HepG2 (cell line): ENCODE results near the gene FAM120B. TPM values are rescaled to one million over a fixed set of nuclear protein-coding genes. Genes with fewer than 3 reads are reported as not detected.

ENCODE experiments used
- ETV6 ChIP-seq: sonication (generic); formaldehyde crosslinking; conservative IDR thresholded peaks from 2 replicates; pipeline ENCODE4 v1.4.0; 2020; ENCODE audit warnings: missing genetic modification reagents
- GLI4 ChIP-seq: sonication (generic); formaldehyde crosslinking; IDR thresholded peaks from 2 replicates; pipeline ENCODE4 v1.5.1; 2020; ENCODE audit warnings: missing genetic modification reagents, mild to moderate bottlenecking, moderate library complexity, borderline replicate concordance
- HMG20B ChIP-seq: conservative IDR thresholded peaks from 2 replicates; pipeline ENCODE4 v1.6.1; 2016; ENCODE audit warnings: missing genetic modification reagents, missing compliant biosample characterization
- HOMEZ ChIP-seq: IDR thresholded peaks from 2 replicates; pipeline ENCODE4 v1.6.1; 2016; ENCODE audit warnings: low read depth
- IRF2 ChIP-seq: IDR thresholded peaks from 2 replicates; pipeline ENCODE4 v1.6.1; 2018; ENCODE audit warnings: missing genetic modification reagents, missing compliant biosample characterization
- KLF12 ChIP-seq: sonication (generic); formaldehyde crosslinking; IDR thresholded peaks from 2 replicates; pipeline ENCODE4 v1.4.0; 2020; ENCODE audit warnings: missing genetic modification reagents, borderline replicate concordance
- KMT2A ChIP-seq: sonication (generic); formaldehyde crosslinking; IDR thresholded peaks from 2 replicates; pipeline ENCODE4 v1.4.0; 2020; ENCODE audit warnings: missing genetic modification reagents
- MAFK ChIP-seq, 2 experiments: IDR thresholded peaks in 1 of 2; conservative IDR thresholded peaks in 1 of 2; 2 replicates each; pipeline ENCODE4 v1.6.1; 2011; ENCODE audit warnings: improper control_type of control experiment in 2 of 2, low read length in 2 of 2
- NCOA1 ChIP-seq: sonication (generic); formaldehyde crosslinking; IDR thresholded peaks from 2 replicates; pipeline ENCODE4 v1.9.0; 2021; ENCODE audit warnings: missing genetic modification reagents
- RAD51 ChIP-seq: fragments of 450-650 bp; IDR thresholded peaks from 2 replicates; pipeline ENCODE4 v1.6.1; 2016; ENCODE audit warnings: borderline replicate concordance
- RELA ChIP-seq: sonication (generic); formaldehyde crosslinking; IDR thresholded peaks from 2 replicates; pipeline ENCODE4 v1.4.0; 2020; ENCODE audit warnings: missing genetic modification reagents
- REPIN1 ChIP-seq: sonication (generic); formaldehyde crosslinking; IDR thresholded peaks from 2 replicates; pipeline ENCODE4 v1.8.0; 2022; ENCODE audit warnings: missing genetic modification reagents, low read depth, mild to moderate bottlenecking, borderline replicate concordance
- SOX13 ChIP-seq, 3 experiments: fragments of 450-650 bp in 1 of 3; sonication (generic) in 1 of 3; formaldehyde crosslinking in 1 of 3; IDR thresholded peaks in 2 of 3; conservative IDR thresholded peaks in 1 of 3; 2 replicates each; pipeline versions ENCODE4 v1.5.0 to v1.6.1; 2016 to 2020; ENCODE audit warnings: antibody characterized with exemption in 1 of 3, mild to moderate bottlenecking in 1 of 3, missing compliant biosample characterization in 1 of 3, missing genetic modification reagents in 1 of 3, moderate library complexity in 1 of 3
- SOX6 ChIP-seq, 2 experiments: fragments of 450-650 bp in 1 of 2; sonication (generic) in 1 of 2; formaldehyde crosslinking in 1 of 2; IDR thresholded peaks; 2 replicates each; pipeline versions ENCODE4 v1.4.0 to v1.6.1; 2017 to 2020; ENCODE audit warnings: antibody characterized with exemption in 1 of 2, mild to moderate bottlenecking in 1 of 2, missing genetic modification reagents in 1 of 2
- TARDBP ChIP-seq: sonication (generic); formaldehyde crosslinking; IDR thresholded peaks from 2 replicates; pipeline ENCODE4 v1.8.0; 2022; ENCODE audit warnings: mild to moderate bottlenecking, missing genetic modification reagents
- TCF7 ChIP-seq: sonication (generic); IDR thresholded peaks from 2 replicates; pipeline ENCODE4 v1.6.1; 2016; ENCODE audit warnings: antibody characterized with exemption, low read depth
- XRCC5 ChIP-seq: fragments of 200-400 bp; formaldehyde crosslinking; optimal IDR thresholded peaks from 2 replicates; pipeline ENCODE3; 2017; ENCODE audit warnings: mild to moderate bottlenecking, low read length
- YEATS2 ChIP-seq: sonication (generic); formaldehyde crosslinking; IDR thresholded peaks from 2 replicates; pipeline ENCODE4 v1.4.0; 2020; ENCODE audit warnings: missing genetic modification reagents, borderline replicate concordance
- ZBTB1 ChIP-seq: sonication (generic); formaldehyde crosslinking; IDR thresholded peaks from 2 replicates; pipeline ENCODE4 v1.4.0; 2020; ENCODE audit warnings: missing genetic modification reagents, borderline replicate concordance
- ZFP82 ChIP-seq: sonication (generic); formaldehyde crosslinking; IDR thresholded peaks from 2 replicates; pipeline ENCODE4 v1.5.1; 2020; ENCODE audit warnings: mild to moderate bottlenecking, missing genetic modification reagents, borderline replicate concordance
- ZMYM4 ChIP-seq: sonication (generic); formaldehyde crosslinking; IDR thresholded peaks from 2 replicates; pipeline ENCODE4 v1.8.1; 2023; ENCODE audit warnings: mild to moderate bottlenecking, missing genetic modification reagents
- ZNF501 ChIP-seq: sonication (generic); formaldehyde crosslinking; IDR thresholded peaks from 2 replicates; pipeline ENCODE4 v1.5.1; 2020; ENCODE audit warnings: mild to moderate bottlenecking, moderate library complexity, missing genetic modification reagents
- ZNF503 ChIP-seq: sonication (generic); formaldehyde crosslinking; IDR thresholded peaks from 2 replicates; pipeline ENCODE4 v1.4.0; 2020; ENCODE audit warnings: missing genetic modification reagents
- ZNF546 ChIP-seq: sonication (generic); formaldehyde crosslinking; conservative IDR thresholded peaks from 2 replicates; pipeline ENCODE4 v1.8.1; 2023; ENCODE audit warnings: mild to moderate bottlenecking, missing genetic modification reagents
- ZNF556 ChIP-seq: sonication (generic); formaldehyde crosslinking; IDR thresholded peaks from 2 replicates; pipeline ENCODE4 v1.4.0; 2020; ENCODE audit warnings: mild to moderate bottlenecking, missing genetic modification reagents, borderline replicate concordance
- ZNF75D ChIP-seq: sonication (generic); formaldehyde crosslinking; IDR thresholded peaks from 2 replicates; pipeline ENCODE4 v1.8.1; 2023; ENCODE audit warnings: missing genetic modification reagents, mild to moderate bottlenecking, borderline replicate concordance
- ZNF792 ChIP-seq: IDR thresholded peaks from 2 replicates; pipeline ENCODE4 v1.6.1; 2016
- polyA plus RNA-seq, 8 experiments: library from polyadenylated mRNA; depleted of rRNA in 3 of 8; stranded (reverse) in 7 of 8; unstranded in 1 of 8; fragments of >200 nt; fragmentation: Illumina TruSeq in 4 of 8; extraction: Trizol in 4 of 8; gene quantifications; 2 replicates each; pipeline versions ENCODE4 v1.2.1 to v1.2.3, GENCODE V29; 2011 to 2016; ENCODE audit warnings: low read depth in 4 of 8, missing spikeins in 1 of 8, mixed read lengths in 1 of 8; ENCODE audit not compliant: insufficient read depth in 1 of 8
- total RNA-seq, 5 experiments: library from RNA; depleted of rRNA; stranded (reverse); fragments of >200 nt; fragmentation: Illumina TruSeq; extraction: Trizol; gene quantifications; 2 replicates each; pipeline ENCODE4 v1.2.3, GENCODE V29; 2016; ENCODE audit warnings: low read depth in 1 of 5

The FAM120B gene
- total and polyA plus RNA-seq, 2 of the 13 experiments (the other 11 are each of a cell fraction or from before 2014, with no cell fraction given): 9.2 to 10.7 TPM

DNA sequence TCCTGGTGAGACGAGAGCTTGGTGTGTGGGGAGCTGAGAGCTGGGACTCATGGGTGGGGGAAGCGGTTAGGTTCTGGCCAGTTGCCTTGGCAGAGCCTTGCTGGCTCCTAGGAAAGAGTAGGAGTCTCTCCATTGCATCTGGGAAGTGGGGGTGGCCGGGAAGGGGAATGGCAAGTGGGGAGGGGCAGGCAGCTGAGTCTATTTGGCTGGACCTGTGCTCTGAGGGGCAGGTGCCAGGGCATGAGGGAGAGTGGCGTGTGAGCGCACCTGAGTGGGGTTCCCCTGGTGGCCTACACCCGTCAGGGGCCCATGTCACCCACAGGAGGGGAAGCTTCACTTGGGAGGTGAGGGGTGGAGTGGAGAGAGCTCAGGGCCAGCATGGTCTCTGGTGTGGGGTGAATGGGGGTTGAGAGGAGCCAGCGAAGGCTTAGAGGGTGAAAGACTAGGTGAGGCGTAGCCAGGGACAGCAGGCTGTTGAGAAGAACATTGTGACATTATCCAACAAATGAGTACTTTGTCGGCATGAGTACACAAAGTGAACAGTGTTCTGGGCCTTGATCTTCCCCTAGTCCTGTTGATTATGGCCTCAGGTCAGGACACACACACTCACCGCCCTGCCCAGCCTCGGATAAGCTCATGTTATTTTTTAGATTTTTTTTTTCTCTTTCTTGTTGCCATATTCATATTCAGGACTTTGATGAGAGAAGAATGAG lies 59.8 kb downstream of the FAM120B start (continued):
- 0 out of 2 replicates have a peak, but pooled peaks have one; percentile 46 for TF ChIP-seq ZNF503 (CRISPR knock-in tag)
- no peak; the same call in 1 of the 2 replicates for TF ChIP-seq SOX13 (IDR thresholded peaks at IDR 0.05)
- peak in 1 of 2 experiments; percentile 83; a peak in 2 of 4 replicates for TF ChIP-seq SOX13 (CRISPR knock-in tag; conservative IDR thresholded peaks at IDR 0.05 in 1 of 2, IDR thresholded peaks at IDR 0.05 in 1 of 2)
- TF ChIP-seq RAD51: no peak
- TF ChIP-seq ZNF546 (CRISPR knock-in tag): 0 out of 2 replicates have a peak, but pooled peaks have one; percentile 63
- no peak; the same call in 1 of the 2 replicates for TF ChIP-seq ZNF501 (CRISPR knock-in tag)
- peak; percentile 28; the same call in 1 of the 2 replicates for TF ChIP-seq ZNF792 (CRISPR knock-in tag)
- peak; percentile 76; the same call in 1 of the 2 replicates for TF ChIP-seq HOMEZ (CRISPR knock-in tag)
- TF ChIP-seq MAFK (conservative IDR thresholded peaks at IDR 0.05 in 1 of 2, IDR thresholded peaks at IDR 0.05 in 1 of 2; ENCODE audit: low read length in 2 of 2): no peak
- no peak for TF ChIP-seq ETV6 (CRISPR knock-in tag)
- peak; percentile 89 for TF ChIP-seq TCF7
- TF ChIP-seq REPIN1 (CRISPR knock-in tag): peak; percentile 72; the same call in 1 of the 2 replicates
- 0 out of 2 replicates have a peak, but pooled peaks have one; percentile 23 for TF ChIP-seq IRF2
- TF ChIP-seq XRCC5: peak; percentile 67
- TF ChIP-seq KMT2A (CRISPR knock-in tag): no peak
- TF ChIP-seq ZMYM4 (CRISPR knock-in tag): 0 out of 2 replicates have a peak, but pooled peaks have one; percentile 21
- TF ChIP-seq RELA (CRISPR knock-in tag): no peak
- no peak; the same call in 1 of the 2 replicates for TF ChIP-seq ZNF556 (CRISPR knock-in tag)
- no peak for TF ChIP-seq ZFP82 (CRISPR knock-in tag)
- no peak for TF ChIP-seq HMG20B (CRISPR knock-in tag)
- no peak for TF ChIP-seq GLI4 (CRISPR knock-in tag)
- no peak for TF ChIP-seq ZBTB1
- TF ChIP-seq KLF12 (CRISPR knock-in tag): no peak
- TF ChIP-seq ZNF75D (CRISPR knock-in tag): no peak
- no peak for TF ChIP-seq NCOA1 (CRISPR knock-in tag)
- no peak for TF ChIP-seq SOX6 (IDR thresholded peaks at IDR 0.05)
- peak; percentile 82 for TF ChIP-seq SOX6 (CRISPR knock-in tag; IDR thresholded peaks at IDR 0.05)
- TF ChIP-seq YEATS2 (CRISPR knock-in tag): no peak
- TF ChIP-seq TARDBP (CRISPR knock-in tag): peak; percentile 64; the same call in 1 of the 2 replicates
